Ectodermal cell (in vitro differentiated cells): ENCODE results near the gene GPR180. TPM values are rescaled to one million over a fixed set of nuclear protein-coding genes. Genes with fewer than 3 reads are reported as not detected.

Experiments
- H3K27ac ChIP-seq: 2 replicates; pipeline ENCODE4 v1.7.0; 2013; ENCODE audit warnings: mild to moderate bottlenecking, low read depth, low read length; ENCODE audit not compliant: insufficient read depth, poor library complexity, severe bottlenecking
- H3K27me3 ChIP-seq: 2 replicates; pipeline ENCODE4 v1.7.0; 2013; ENCODE audit warnings: mild to moderate bottlenecking, low read length; ENCODE audit not compliant: insufficient read depth, control insufficient read depth, poor library complexity, severe bottlenecking
- H3K36me3 ChIP-seq: one replicate; pipeline ENCODE4 v1.7.0; 2013; ENCODE audit warnings: low read length; ENCODE audit not compliant: control insufficient read depth, insufficient read depth
- H3K4me1 ChIP-seq: one replicate; pipeline ENCODE4 v1.7.0; 2013; ENCODE audit warnings: low read length; ENCODE audit not compliant: control insufficient read depth, insufficient read depth
- H3K4me3 ChIP-seq: 2 replicates; pipeline ENCODE4 v1.7.0; 2013; ENCODE audit warnings: low read depth, low read length, control low read depth; ENCODE audit not compliant: insufficient read depth
- H3K9me3 ChIP-seq: 2 replicates; pipeline ENCODE4 v1.7.0; 2013; ENCODE audit warnings: mild to moderate bottlenecking, low read length, moderate library complexity; ENCODE audit not compliant: control insufficient read depth
- WGBS, 2 experiments: methylation state at CpG; one replicate each; pipeline ENCODE4 v1.1.7; 2013; ENCODE audit warnings: missing lambda C conversion rate in 2 of 2; 5-methylcytosine and 5-hydroxymethylcytosine counted together
- polyA plus RNA-seq, 4 experiments: library from polyadenylated mRNA; stranded (reverse); fragments of 50-300 nt; gene quantifications; one replicate each; pipeline ENCODE4 v1.2.3, GENCODE V29; 2013

GPR180 gene
- 5.2 TPM for polyA plus RNA-seq (2013, experiment 1 of 4)
- polyA plus RNA-seq (2013, experiment 2 of 4), result 4.8 TPM
- polyA plus RNA-seq (2013, experiment 3 of 4), result 5.0 TPM
- polyA plus RNA-seq (2013, experiment 4 of 4), result 5.8 TPM

- Histone ChIP-seq H3K36me3 (no peaks in the 10 kb centered on the region), H3K27ac (peak within 1 kb of the TSS; percentile 57), H3K4me3 (peak within 1 kb of the TSS; percentile 51), H3K9me3 (no peaks in the 10 kb centered on the region), H3K4me1 (no peaks in the 10 kb centered on the region), H3K27me3 (peaks cover 3% of the 10 kb centered on the region)
- 1 to 2% methylated on average over 71 of the region's 71 CpGs for WGBS, 2 experiments
These were observed at the start of gene GPR180 for GRCh38 chr13:94601446-94602431. Gene GPR180, plus strand, starts transcription at chr13:94601857. Its CDS starts 71 bp downstream, at chr13:94601928.

DNA sequence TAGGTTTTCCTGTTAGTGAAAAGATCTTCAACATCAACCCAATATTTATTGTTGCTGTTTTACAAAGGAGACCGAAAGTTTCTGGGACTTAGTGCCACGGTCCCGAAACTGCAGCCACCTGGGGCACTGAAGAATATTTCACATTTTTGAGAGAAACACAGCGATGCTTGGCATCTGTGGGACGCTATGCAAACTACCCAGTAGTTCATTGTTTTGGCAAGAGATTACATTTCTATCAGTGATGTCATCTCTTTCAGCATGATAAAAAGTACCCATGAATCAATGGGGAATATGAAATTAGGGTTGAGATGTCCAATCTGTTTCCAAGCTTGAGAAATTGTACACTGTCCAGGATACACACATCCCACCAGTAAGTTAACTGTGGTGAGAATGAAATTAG, 49.6 kb upstream of the GPR180 start:
- 92 to 96% methylated on average over 5 of the region's 5 CpGs for WGBS, 2 experiments
- H3K36me3 ChIP-seq, result no peaks in the 10 kb centered on the region
- H3K27ac ChIP-seq, result no peak overlapping the region
- no peaks in the 10 kb centered on the region for H3K27me3 ChIP-seq
- H3K9me3 ChIP-seq, result no peaks in the 10 kb centered on the region
- H3K4me3 ChIP-seq, result no peak overlapping the region
- H3K4me1 ChIP-seq, result no peaks in the 10 kb centered on the region

- 92 to 94% methylated on average over 4 of the region's 4 CpGs for WGBS, 2 experiments
- Histone ChIP-seq H3K36me3 (no peaks in the 10 kb centered on the region), H3K27ac (no peak overlapping the region), H3K4me3 (no peak overlapping the region), H3K9me3 (no peaks in the 10 kb centered on the region), H3K27me3 (no peaks in the 10 kb centered on the region), H3K4me1 (no peaks in the 10 kb centered on the region)
These were observed 47.9 kb upstream of the GPR180 start for GRCh38 chr13:94553766-94554165.

- Histone ChIP-seq H3K9me3 (no peaks in the 10 kb centered on the region), H3K4me1 (no peaks in the 10 kb centered on the region), H3K27me3 (no peaks in the 10 kb centered on the region), H3K27ac (no peak overlapping the region), H3K4me3 (no peak overlapping the region), H3K36me3 (no peaks in the 10 kb centered on the region)
- 84 to 92% methylated on average over 1 of the region's 1 CpG for WGBS, 2 experiments
These were observed 45.6 kb upstream of the GPR180 start for GRCh38 chr13:94556041-94556440.

DNA sequence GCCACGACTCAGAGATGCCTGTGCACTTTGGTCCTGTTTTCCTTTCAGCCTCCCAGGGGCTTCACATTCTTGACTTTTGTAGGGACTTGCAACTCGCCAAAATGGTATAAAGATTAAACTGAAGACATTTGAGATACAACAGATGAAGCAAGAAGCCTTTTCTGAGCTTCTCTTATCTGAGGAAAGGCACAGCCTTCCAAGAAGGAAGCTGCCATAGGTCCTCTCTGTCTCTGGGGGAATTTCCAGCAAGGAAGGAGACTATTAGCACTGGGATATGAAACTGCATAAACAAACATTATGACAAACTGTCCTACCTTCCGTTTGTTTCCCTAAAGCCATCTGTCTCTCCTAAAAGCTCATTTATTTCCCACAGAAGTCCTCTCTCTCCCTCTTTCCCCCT, 45.0 kb upstream of the GPR180 start:
- 88 to 95% methylated on average over 3 of the region's 3 CpGs for WGBS, 2 experiments
- Histone ChIP-seq H3K4me1 (no peaks in the 10 kb centered on the region), H3K9me3 (no peaks in the 10 kb centered on the region), H3K27ac (no peak overlapping the region), H3K4me3 (no peak overlapping the region), H3K36me3 (no peaks in the 10 kb centered on the region), H3K27me3 (no peaks in the 10 kb centered on the region)

DNA sequence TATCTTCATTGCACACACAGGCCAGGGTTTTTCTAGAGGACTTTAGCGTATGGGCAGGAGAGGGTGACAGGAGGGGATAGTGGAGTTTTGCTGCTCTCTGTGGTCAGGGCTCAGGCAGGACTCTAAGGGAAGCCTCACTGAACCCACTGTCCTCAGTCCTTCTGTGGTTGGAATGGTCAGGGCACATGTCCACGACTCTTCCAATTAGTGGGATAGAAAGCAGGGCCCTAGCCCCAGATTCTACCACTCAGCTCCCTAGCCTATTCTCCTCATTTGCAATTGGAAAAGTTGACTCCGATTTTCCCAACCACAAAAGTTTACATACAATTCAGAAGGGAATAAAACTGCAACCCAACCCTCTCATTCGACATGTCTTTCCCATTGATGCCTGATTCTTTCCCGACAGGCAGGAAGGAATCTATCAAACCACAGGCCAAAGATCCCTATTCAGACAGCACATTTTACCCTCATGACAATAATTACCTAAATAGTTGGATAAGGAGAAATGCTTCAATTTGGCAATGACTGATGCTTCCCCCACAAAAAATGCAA, 43.9 kb upstream of the GPR180 start:
- Histone ChIP-seq H3K4me1 (no peaks in the 10 kb centered on the region), H3K27ac (no peak overlapping the region), H3K9me3 (no peaks in the 10 kb centered on the region), H3K27me3 (no peaks in the 10 kb centered on the region), H3K4me3 (no peak overlapping the region), H3K36me3 (no peaks in the 10 kb centered on the region)
- WGBS, 2 experiments, result 95% methylated on average over 5 of the region's 5 CpGs

DNA sequence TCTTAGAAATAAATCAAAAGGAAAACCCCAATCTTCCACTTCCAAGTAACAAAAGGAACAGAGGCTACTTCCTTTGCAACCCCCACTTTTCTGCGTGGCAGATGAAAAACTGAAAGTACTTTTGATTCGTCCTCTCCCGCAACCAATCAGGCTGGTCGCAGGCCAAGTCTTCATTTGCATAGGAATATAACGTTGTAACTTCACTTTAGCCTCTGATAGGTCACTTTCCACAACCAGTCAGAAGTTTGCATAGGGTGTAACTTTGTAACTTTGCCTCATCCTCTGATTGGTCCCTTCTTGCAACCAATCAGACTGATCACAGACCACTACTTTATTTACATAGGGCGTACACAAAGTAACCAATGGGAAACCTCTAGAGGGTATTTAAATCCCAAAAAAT, 42.9 kb upstream of the GPR180 start:
- no peak overlapping the region for H3K27ac ChIP-seq
- 76 to 80% methylated on average over 6 of the region's 6 CpGs for WGBS, 2 experiments
- no peak overlapping the region for H3K4me3 ChIP-seq
- no peaks in the 10 kb centered on the region for H3K27me3 ChIP-seq
- no peaks in the 10 kb centered on the region for H3K4me1 ChIP-seq
- no peaks in the 10 kb centered on the region for H3K36me3 ChIP-seq
- H3K9me3 ChIP-seq, result no peaks in the 10 kb centered on the region

- H3K36me3 ChIP-seq, result no peaks in the 10 kb centered on the region
- H3K4me3 ChIP-seq, result no peak overlapping the region
- 88 to 93% methylated on average over 3 to 5 of the region's 6 CpGs for WGBS, 2 experiments
- H3K27ac ChIP-seq, result no peak overlapping the region
- H3K9me3 ChIP-seq, result no peaks in the 10 kb centered on the region
- no peaks in the 10 kb centered on the region for H3K4me1 ChIP-seq
- H3K27me3 ChIP-seq, result no peaks in the 10 kb centered on the region
These were observed 42.3 kb upstream of the GPR180 start for GRCh38 chr13:94559222-94559795.

GRCh38 chr13:94560116-94560515, 41.5 kb upstream of the GPR180 start:
- 88 to 100% methylated on average over 2 of the region's 2 CpGs for WGBS, 2 experiments
- H3K36me3 ChIP-seq, result no peaks in the 10 kb centered on the region
- H3K4me3 ChIP-seq, result no peak overlapping the region
- H3K4me1 ChIP-seq, result no peaks in the 10 kb centered on the region
- no peaks in the 10 kb centered on the region for H3K27me3 ChIP-seq
- H3K9me3 ChIP-seq, result no peaks in the 10 kb centered on the region
- no peak overlapping the region for H3K27ac ChIP-seq

GRCh38 chr13:94561126-94561525, 40.5 kb upstream of the GPR180 start:
- H3K4me1 ChIP-seq, result no peaks in the 10 kb centered on the region
- WGBS, 2 experiments, result 91 to 96% methylated on average over 3 of the region's 3 CpGs
- no peak overlapping the region for H3K4me3 ChIP-seq
- H3K27me3 ChIP-seq, result no peaks in the 10 kb centered on the region
- H3K36me3 ChIP-seq, result no peaks in the 10 kb centered on the region
- no peak overlapping the region for H3K27ac ChIP-seq
- no peaks in the 10 kb centered on the region for H3K9me3 ChIP-seq
